HG03469 (cell line): ENCODE data around the gene FLVCR1.
A peak's percentile ranks its signal among the peaks of the same experiment; 100 is the strongest.
"Not testable (repeated sequence)": the region's sequence is repeated elsewhere in the genome, so short reads cannot be mapped to it uniquely, and the experiment has no call there.

Experiments used
- ATAC-seq: cut with Tn5 transposase; IDR thresholded peaks from one replicate; pipeline ENCODE4 v1.9.1; 2021; ENCODE audit warnings: mild to moderate bottlenecking, moderate library complexity, moderate number of reproducible peaks; ENCODE audit not compliant: unreplicated experiment

Gene FLVCR1

GRCh38 chr1:212857992-212858460 is at the start of gene FLVCR1:
FLVCR1 (plus strand) TSS chr1:212858275; CDS start chr1:212858453, 178 bp downstream.
- peak; percentile 89 for ATAC-seq

GRCh38 chr1:212814537-212815334 is 43.3 kb upstream of the FLVCR1 start:
- ATAC-seq = no peak

- ATAC-seq = no peak
Observed at GRCh38 chr1:212816567-212817278, 41.4 kb upstream of the FLVCR1 start.

GRCh38 chr1:212819726-212820125 is 38.3 kb upstream of the FLVCR1 start:
- peak; percentile 59 for ATAC-seq

- ATAC-seq = no peak
Observed at GRCh38 chr1:212820969-212821368, 37.1 kb upstream of the FLVCR1 start.

GRCh38 chr1:212822956-212823355 is 35.1 kb upstream of the FLVCR1 start:
- no peak for ATAC-seq

- ATAC-seq = no peak
Observed at GRCh38 chr1:212824201-212824600, 33.9 kb upstream of the FLVCR1 start.

- no peak for ATAC-seq
Observed at GRCh38 chr1:212825798-212826452, 32.1 kb upstream of the FLVCR1 start.

- ATAC-seq = no peak
Observed at GRCh38 chr1:212827171-212827776, 30.8 kb upstream of the FLVCR1 start.

- no peak for ATAC-seq
Observed at GRCh38 chr1:212827831-212828278, 30.2 kb upstream of the FLVCR1 start.

- ATAC-seq = no peak
Observed at GRCh38 chr1:212828395-212828794, 29.7 kb upstream of the FLVCR1 start.

GRCh38 chr1:212833211-212834207 is 24.6 kb upstream of the FLVCR1 start:
- peak; percentile 81 for ATAC-seq

- ATAC-seq = no peak
Observed at GRCh38 chr1:212838145-212838544, 19.9 kb upstream of the FLVCR1 start.

- not testable (repeated sequence) for ATAC-seq
Observed at GRCh38 chr1:212844521-212844920, 13.6 kb upstream of the FLVCR1 start.

- ATAC-seq = no peak
Observed at GRCh38 chr1:212847549-212847948, 10.5 kb upstream of the FLVCR1 start, which contains the start of gene SPATA45. SPATA45 (minus strand) TSS chr1:212847649; CDS start chr1:212836149, 11,500 bp downstream.

- no peak for ATAC-seq
Observed at GRCh38 chr1:212852105-212852688, 5.9 kb upstream of the FLVCR1 start.

- no peak for ATAC-seq
Observed at GRCh38 chr1:212853658-212854057, 4.4 kb upstream of the FLVCR1 start.

- no peak for ATAC-seq
Observed at GRCh38 chr1:212856755-212857154, 1.3 kb upstream of the FLVCR1 start.
